ENCODE data around the gene RAI14.

- TF ChIP-seq CTCF (conservative IDR thresholded peaks at IDR 0.05; ENCODE audit: low read depth, low read length) (no peak), EZH2 (IDR thresholded peaks at IDR 0.05; ENCODE audit: borderline replicate concordance, low read depth, low read length, poor library complexity, severe bottlenecking) (no peak)
These were observed 212.7 kb downstream of the RAI14 start for GRCh38 chr5:34868791-34869190.

All from A673 (cell line).